NB4 (cell line): ENCODE measurements around the gene RIC1.
"Not testable (repeated sequence)": the region's sequence is repeated elsewhere in the genome, so short reads cannot be mapped to it uniquely, and the experiment has no call there.

Source experiments
- POLR2A ChIP-seq: IDR thresholded peaks from 2 replicates; pipeline ENCODE4 v1.6.1; 2011; ENCODE audit warnings: mild to moderate bottlenecking; ENCODE audit not compliant: insufficient read length; ENCODE audit errors: extremely low read depth
- TF ChIP-seq, protein P1 (sequence below): IDR thresholded peaks from one replicate; pipeline ENCODE4 v1.5.1; 2012; ENCODE audit warnings: low read depth, low read length
- TF ChIP-seq, protein P2 (sequence below): IDR thresholded peaks from 2 replicates; pipeline ENCODE4 v1.6.1; 2011; ENCODE audit warnings: low read depth, low read length

DNA sequence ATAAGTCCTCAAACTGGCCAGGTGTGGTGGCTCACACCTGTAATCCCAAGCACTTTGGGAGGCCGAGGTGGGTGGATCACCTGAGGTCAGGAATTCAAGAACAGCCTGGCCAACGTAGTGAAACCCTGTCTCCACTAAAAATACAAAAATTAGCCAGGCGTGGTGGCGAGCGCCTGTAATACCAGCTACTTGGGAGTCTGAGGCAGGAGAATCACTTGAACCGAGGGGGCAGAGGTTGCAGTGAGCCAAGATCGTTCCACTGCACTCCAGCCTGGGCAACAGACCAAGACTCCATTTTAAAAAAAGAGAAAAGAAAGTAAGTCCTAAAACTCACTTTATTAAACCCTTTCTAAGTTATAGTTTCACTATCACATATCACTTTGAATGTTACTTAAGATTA is 171.5 kb downstream of the RIC1 start:
- TF ChIP-seq, protein P1, sequence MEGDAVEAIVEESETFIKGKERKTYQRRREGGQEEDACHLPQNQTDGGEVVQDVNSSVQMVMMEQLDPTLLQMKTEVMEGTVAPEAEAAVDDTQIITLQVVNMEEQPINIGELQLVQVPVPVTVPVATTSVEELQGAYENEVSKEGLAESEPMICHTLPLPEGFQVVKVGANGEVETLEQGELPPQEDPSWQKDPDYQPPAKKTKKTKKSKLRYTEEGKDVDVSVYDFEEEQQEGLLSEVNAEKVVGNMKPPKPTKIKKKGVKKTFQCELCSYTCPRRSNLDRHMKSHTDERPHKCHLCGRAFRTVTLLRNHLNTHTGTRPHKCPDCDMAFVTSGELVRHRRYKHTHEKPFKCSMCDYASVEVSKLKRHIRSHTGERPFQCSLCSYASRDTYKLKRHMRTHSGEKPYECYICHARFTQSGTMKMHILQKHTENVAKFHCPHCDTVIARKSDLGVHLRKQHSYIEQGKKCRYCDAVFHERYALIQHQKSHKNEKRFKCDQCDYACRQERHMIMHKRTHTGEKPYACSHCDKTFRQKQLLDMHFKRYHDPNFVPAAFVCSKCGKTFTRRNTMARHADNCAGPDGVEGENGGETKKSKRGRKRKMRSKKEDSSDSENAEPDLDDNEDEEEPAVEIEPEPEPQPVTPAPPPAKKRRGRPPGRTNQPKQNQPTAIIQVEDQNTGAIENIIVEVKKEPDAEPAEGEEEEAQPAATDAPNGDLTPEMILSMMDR = not testable (repeated sequence)
- not testable (repeated sequence) for TF ChIP-seq POLR2A
- TF ChIP-seq, protein P2, sequence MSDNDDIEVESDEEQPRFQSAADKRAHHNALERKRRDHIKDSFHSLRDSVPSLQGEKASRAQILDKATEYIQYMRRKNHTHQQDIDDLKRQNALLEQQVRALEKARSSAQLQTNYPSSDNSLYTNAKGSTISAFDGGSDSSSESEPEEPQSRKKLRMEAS = not testable (repeated sequence)
